CD4-positive, alpha-beta T cell treated with Interleukin-15 for 1 hour (primary cell): ENCODE results near the gene SH2D7.

ENCODE experiments used
- DNase-seq: peaks from one replicate; pipeline ENCODE4 v3.0.0-alpha.2; 2020

Gene SH2D7

DNA sequence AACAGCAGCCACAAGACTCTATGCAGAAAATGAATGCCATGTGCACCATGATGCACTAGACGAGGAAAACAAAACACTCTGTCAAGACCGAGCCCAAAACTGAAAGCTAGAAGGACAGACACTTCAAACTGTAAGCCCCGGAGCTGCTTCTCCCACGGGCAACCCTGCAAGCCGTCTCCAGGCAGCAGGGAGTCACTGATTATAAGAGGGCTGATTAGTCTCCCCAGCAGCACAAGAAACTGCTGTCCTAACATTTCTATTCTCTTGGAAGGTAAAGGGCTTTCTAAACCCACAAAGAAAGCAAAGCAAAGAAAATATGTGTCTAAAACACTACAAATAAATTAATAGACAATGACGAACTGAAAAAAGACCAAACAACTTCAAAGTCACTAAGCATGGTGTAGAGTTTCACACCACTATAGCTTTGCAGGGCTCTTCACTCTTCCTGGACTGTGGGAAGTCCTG, 30.4 kb upstream of the SH2D7 start:
- no peak for DNase-seq

DNA sequence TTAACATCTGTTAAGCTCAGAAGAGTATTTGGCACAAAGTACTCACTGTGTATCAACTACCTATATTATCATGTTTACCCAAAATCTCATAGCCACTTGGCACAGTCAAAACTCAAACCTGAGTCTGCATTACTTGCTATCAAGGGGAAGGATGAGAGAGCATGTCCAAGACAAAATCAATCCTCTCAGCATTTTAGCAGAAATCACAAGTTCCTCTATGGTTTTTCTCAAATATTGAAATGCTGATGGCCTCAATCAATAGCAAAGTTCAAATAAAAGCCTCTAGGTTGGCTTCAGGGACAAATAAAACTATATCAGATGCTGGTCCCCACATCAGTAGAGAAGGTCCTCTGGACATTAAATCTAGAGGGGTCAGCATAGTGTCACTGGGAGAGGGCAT, 29.1 kb upstream of the SH2D7 start:
- DNase-seq, result no peak

DNA sequence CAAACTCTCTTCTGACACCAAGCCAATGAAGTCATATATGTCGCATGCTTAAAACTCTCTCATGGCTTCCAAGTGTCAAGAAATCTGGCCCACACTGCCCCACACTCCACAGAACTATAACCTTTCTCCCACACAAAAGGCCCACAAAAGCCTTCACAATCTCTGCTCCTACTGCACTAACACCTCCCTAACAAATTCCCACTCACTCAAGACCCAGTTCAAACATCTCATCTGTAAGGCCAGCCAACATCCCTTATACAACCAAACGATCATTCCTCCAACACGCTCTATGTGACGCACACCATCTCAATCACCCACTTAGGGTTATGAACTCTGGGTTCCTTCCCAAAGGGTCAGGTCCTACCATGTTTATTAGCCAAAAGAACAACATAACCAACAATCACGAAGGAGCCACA, 28.4 kb upstream of the SH2D7 start:
- DNase-seq, result no peak

DNA sequence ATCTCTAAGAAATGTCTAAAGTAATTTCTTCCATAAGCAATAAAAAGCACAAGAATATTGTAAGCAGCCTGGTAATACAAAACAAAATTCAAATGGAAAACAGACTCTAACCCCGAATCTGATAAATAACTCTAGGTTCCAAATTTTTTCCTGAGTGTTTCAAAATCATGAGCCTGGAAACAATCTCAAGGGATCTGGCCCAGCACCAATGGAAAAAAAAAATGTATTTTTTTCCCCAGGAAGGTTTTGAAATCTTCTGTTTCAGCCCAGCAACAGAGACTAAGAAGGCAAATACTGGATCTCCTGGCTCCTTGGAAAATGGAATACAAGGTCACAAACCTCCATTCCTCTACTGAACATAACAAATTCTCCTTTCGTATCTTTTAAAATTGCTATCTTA, 27.8 kb upstream of the SH2D7 start:
- DNase-seq, result no peak

DNA sequence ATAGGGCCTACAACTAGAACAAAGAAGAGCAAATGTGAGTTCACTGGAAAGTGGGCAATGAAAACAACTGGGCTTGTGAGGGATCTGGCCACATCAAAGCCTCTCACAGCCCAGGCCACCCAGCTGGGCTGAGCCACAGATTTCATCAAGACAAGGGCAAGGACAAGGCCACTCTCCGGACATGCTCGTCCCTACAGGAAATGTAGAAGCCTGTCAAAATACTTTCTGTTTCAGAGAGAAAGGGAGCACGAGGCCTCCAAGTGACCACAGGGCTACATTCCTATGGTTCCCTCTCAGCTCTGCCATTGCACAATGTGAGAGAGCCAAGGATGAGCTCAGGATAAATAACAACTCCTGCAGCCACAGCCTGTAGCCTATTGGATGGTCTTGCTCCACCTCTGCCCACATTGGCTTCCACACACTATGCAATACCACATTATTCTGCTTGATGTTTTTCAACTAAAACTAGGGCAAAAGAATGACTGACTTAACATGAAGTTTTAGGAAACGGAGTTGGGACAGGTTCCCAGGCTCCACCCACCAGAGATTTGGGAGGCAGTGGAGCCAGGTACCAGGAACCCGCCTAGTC, 27.0 kb upstream of the SH2D7 start:
- DNase-seq, result no peak

DNA sequence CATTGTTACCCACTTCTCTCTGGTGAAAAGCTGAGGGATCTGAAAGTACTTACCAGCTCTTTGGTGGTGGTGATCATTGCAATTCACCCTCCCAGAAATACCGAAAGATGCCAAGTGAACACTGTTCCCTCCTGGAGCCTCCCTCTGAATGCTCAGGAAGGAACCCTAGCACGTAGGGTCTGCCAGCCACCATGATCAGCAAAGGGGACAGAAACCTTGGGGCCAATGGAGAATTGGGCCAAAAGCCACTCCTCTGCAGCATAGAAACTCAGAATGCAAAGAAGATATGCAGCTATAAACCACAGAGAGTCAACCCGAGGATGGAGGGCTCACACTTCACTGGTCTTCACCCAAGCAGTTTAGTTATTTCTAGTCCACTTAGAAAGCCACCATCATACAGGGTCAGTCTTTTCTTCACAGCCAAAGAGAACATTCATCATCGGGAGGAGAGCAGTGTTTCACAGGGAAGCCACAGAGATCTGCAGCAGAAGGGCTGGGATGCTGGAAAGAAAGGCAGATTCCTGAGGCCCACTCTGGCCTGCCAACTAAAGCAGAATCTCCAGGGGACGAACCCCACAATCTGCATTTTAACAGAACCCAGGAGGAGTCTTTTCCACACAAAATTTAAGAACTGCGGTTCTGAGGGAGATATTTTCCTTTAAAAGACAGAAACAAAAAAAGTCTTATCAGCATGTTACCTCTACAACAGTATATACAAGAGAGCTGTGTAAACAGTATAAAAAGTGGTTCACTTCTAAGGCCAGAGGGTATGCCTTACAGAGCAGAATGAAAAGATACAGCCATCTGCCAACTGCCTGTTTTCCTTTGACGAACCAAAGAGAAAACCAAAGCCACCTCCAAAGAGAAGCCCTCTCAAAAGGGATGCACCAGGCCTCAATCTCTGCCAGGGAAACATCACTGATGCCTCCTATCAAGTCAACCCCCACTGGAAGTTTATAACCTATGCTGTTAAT, 26.1 kb upstream of the SH2D7 start:
- DNase-seq, result no peak

DNA sequence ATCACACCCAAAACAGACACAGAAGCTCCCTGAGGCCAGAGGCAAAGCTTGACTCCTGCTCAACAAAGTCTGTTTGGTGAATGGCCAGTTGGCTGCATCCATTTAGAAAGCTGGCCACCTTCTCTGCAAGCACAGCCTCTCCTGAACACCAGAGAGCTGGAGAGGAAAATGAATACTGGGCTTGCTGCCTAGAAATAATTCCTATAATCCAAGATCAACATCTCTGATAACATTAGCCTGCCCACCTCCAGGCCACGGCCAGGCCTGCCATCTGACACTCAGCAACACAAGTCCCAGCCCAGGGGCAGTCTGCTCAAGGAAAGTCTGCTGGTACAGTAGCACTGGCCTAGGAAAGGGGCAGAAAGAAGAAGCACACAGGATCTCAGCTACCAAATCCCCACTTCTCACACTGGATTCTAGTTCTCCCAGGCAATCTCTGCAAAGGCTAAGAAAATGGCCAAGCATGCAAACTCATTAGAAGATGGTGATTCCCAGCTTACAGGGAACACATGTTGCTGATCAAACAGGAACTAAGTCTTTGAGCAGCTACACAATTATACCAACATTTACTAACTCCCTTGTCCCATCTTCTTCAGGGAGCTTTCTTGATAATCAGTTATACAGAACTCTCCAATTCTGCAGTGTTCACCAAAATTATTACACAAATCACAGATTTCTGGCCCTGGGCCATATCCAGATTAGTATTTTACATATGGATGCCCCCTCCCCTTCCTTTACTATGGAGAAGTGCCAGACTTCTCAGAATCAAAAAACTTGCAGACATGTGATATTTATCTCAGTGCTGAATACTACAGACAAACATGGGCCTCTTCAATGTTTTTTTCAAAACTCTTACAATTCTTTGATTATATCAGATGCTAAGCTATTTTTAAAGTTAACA, 24.8 kb upstream of the SH2D7 start:
- DNase-seq, result no peak

DNA sequence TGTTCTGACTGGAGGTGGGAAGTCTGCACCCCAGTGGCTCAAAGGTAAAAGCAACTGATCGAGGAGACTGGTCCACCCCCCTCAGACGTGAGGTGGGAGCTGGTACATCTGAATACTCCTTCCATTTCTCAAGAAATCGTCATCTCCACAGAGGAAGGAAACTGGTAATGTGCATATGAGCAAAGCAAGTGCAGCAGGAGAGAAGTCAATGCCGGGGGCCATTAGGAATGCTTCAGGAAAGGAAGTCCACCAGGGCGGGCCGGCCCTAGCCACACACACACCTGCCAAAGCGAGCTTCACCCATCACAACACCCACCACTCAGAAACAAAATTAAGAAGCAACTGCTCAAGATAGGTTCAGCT, 23.3 kb upstream of the SH2D7 start:
- no peak for DNase-seq

DNA sequence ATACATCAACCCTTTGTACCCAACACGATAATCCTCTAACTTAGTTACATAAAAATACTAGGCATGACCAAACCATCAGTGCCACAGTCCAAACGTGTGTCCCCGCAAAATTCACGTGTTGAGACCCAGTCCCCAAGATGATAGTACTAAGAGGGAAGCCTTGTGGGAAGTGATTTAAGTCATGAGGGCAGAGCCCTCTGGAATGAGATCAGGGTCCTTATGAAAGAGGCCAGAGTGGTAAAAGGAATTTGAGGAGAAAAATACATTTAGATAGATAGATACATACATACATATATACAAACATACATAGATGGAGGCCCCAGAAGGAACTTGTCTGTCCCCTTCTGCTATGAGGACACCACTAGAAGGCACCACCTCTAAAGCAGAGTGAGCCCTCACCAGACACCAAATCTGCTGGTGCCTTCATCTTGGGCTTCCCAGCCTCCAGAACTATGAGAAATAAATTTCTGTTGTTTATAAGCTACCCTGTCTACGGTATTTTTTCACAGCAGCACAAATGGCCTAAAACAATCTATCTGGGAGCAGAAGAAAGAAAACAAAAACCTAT, 22.8 kb upstream of the SH2D7 start:
- DNase-seq, result no peak

DNA sequence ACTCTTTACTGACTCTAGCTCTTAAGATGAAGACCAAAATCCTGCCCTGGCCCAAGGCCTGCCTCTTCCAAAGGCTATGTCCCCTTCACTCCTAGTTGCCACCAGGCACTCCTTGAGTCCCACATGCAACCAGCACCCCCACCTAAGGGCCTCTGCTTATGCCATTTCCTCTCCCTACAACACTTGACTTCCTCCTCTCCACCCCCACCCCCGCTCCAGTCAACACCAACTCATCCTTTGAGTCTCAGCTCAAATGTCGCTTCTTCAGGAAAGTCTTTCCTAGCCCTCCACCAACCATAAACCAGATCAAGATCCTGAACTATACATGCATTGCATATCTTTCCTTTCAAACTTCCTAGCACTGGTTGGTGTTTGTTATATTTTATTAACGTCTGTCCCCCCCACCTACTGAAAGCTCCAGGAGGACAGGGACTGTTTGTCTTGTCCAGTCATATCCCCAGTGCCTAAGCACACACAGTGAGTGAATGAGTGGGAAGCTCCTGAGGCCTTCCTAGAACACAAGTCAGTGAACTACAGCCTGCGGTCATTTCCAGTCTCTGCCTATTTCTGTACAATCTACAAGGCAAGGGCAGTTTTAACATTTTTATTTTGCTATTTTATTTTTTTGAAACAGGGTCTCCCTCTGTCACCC, 22.2 kb upstream of the SH2D7 start:
- peak; percentile 39 for DNase-seq

DNA sequence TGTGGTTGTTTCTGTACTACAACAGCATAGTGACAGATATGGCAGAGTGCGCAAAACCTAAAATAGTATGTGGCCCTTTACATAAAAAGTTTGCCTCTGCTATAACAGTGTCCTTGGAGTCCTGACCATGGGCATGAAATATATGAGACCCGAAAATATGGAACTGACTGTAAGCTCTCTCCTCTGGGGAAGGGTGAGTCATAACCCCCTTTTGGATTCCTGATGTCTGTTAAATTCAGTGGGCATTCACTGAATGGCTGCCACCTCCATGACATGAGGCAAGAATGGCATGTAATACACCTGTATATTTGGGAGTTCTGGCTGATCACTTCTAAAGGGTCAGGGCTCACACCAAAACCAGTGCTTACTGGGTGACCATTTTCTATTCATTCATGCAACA, 21.0 kb upstream of the SH2D7 start:
- DNase-seq, result no peak

DNA sequence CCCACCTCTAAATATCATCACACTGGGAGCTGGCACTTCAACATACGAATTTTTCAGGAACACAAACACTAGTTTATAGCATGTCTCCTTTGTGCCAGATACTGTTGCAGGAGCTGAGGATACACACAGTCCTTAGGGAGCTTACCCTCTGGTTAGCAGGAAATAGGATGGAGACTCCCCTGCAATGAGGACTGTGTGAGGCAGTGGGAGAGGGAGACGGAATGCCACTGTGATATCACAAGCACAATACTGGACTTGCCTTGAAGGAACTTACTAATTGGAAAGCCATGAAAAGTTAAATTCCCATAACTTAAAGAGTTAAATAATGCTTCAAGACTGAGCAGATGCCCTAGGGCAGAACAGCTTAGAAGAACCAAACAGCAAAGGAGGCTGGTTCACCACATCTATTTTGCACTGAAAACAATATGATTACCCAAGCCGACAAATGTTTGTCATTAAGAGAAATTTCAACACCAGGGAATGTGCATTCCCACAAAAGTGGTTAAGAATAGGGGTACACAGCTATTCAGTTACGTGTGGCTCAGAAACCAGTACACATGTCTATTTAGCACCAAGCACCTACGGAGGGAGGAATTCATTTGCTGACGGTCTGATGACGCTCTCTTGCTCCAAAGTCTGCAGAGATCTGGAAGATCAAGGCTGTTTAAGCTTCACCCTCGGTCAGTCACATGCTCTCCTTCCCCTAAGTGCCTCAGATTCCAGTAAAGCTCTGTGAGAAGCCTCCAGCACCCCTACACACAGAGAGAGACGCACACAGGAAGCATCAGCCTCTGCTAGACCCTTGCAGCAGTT, 20.1 kb upstream of the SH2D7 start:
- no peak for DNase-seq

DNA sequence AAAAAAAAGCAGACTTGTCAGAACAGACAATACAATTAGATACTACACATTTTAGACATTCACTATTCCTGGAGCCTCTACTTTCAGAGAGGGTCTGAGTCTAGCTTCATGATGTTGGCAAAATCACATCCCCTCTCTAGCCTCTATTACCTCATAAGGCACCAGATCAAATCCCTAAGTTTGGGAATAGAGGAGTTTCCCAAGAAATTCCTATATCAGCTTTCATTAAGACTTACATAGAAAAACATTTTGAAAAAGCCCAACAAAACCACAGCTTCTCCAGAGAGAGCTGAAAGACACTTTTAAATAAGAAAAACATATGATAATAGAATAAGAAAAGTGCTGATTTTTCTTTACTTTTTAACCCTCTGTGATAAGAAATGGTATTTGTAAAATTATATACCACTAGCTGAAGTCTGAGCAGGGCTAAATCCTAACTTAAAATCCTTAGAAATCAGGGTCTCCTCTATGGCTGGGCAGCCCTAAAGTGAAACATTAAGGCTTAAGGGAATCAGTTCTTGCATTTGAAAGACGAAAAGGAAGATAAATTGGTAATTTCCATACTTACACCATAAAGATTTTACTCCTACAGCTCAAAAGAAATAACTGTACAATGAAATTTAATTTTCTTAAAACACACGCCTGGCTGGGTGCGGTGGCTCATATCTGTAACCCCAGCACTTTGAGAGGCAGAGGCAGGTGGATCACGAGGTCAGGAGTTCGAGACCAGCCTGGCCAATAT, 19.1 kb upstream of the SH2D7 start:
- no peak for DNase-seq

DNA sequence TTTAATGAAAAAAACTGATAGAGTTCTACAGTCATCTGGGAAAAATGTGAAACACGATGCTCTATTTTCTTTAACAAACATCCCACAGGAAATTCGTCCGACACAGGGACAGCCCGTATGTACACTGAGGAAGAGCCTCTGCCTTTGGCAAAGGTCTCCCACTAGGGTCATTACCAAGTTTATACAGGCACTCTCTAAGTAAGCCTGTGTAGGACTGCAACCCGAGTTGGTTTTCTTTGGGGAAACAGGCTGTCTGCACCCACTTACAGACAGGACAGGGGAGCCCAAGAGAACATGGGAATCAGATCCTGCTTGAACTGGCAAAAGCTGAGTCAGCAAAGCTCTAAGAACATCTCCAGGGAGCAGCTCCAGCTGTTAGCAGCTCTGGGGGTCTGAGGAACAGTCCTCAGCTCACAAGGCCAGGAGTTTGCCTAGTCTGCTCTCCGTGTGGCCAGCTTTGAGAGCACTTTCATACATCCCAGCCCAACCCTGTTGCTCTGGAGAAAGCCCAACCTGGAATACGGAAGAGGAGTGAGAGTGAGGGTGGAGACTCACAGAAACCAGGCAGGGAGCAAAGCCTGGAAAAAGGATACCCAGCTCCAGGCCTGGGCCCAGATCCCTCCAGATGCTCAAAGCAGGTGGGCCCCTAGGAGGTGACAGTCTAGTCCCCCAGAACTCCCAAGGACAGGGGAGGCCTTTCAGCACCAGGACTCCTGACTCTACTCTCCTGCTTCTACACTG, 16.7 kb upstream of the SH2D7 start:
- DNase-seq, result no peak

DNA sequence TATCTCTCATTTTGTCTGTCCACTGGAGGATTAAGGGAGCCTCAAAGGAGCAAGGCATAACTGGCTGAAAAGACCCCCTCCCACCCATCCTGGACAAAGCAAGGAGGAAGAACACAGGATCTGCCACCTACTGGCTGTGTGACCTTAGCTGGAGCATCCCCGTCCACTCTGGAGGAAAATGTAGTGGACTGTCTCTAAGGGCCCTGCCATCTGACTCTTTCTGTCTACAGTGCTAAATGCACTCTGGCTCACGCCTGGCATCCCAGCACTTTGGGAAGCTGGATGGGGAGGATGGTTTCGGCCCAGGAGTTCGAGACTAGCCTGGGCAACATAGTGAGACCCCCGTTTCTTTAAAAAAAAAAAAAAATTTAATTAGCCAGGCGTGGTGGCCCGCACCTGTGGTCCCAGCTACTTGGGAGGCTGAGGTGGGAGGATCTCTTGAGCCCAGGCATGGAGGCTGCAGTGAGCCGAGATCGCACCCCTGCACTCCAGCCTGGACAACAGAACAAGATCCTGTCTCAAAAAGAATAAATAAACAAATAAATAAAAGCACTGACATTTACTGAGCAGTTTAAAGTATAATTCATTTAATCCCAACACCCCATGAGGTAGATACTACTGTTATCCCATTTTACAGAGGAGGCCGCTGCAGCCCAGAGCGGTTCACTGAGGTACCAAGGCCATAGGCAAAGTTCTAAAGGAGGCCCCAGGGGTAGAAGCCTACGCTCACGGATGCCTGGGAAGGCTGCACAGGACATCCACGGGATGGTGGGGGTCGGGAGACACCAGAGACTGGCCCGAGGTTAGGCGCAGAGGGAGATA, 15.9 kb upstream of the SH2D7 start:
- no peak for DNase-seq

DNA sequence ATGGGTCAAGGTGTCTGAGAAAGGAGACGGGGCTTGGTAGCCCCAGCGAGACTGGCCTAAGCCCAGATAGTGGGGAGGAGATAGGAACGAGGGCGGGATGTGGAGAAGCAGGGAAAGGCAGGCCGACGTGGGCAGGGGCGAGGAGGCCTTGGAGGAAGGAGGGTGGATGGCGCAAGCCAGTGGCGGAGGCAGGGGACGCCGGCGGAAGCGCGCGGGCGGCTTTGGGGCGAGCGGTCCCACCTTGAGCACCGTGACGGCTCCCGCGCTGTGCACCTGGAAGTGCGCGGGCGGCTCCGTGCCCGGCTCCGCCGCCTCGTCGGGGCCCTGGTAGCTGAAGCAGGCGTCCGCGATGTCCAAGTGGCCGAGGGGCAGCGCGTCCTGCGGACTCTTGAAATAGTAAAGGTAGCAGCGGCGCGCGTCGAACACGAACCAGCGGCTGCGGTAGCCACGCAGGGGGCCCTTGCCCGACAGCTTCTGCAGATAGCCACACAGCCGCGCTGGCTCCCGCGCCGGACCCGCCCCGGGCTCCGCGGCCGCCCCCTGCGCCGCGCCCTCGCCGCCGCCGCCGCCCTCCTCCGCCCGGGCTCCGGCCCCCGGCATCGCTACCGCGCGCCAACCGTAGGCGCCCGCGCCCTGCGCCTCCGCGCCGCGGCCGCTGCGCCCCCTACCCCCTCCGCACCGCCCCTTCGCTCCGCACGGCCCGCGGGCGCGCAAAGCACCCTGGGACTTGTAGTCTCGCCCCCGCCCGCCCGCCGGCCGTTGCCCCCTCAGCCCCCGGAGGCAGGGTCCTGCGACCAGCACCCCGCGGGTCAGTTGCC, 15.1 kb upstream of the SH2D7 start, which contains the start of gene TBC1D2B:
TBC1D2B (minus strand) TSS at position 659 of the 818 bp plus-strand sequence; CDS start at position 600, 59 bp downstream.
- peak; percentile 55 for DNase-seq

DNA sequence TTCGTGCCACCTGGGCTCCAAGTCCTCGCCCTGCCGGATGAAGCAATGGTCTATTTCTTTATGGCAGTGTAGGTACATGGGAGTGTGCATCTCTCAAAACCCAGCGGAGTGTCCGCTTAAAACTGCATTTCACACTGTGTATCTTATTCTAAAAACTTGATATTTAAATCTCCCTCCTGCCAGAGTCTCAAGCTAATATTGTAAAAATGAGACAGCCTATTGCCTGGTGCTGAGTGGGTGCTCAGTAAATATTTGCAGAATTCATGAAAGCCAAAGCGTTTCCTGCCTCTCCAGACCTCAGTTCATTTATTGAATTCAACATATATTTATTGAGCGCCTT, 14.5 kb upstream of the SH2D7 start:
- no peak for DNase-seq
